ENCODE results near the gene TSEN54.

TSEN54 gene

GRCh38 chr17:75488693-75489510 is 27.4 kb upstream of the TSEN54 start:
- DNase-seq (ENCODE audit: low read depth in 2 of 2), result no peak

DNA sequence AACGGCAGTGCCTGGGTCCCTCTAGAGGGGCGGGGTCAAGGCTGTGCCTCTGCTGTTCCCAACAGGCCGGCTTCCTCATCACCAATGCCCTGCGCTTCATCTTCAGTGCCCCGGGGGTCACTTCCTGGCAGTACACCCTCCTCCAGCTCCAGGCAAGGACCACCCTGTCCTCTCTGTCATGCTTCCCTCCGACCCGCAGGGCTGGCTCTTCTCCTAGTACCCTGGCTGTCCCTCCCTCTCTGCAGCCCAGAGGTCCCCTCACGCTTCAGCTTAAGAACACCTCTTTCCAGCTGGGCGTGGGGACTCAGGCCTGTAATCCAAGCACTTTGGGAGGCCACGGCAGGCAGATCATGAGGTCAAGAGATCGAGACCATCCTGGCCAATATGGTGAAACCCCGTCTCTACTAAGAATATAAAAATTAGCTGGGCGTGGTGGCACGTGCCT is 26.8 kb upstream of the TSEN54 start:
- no peak for DNase-seq (ENCODE audit: low read depth in 2 of 2)

DNA sequence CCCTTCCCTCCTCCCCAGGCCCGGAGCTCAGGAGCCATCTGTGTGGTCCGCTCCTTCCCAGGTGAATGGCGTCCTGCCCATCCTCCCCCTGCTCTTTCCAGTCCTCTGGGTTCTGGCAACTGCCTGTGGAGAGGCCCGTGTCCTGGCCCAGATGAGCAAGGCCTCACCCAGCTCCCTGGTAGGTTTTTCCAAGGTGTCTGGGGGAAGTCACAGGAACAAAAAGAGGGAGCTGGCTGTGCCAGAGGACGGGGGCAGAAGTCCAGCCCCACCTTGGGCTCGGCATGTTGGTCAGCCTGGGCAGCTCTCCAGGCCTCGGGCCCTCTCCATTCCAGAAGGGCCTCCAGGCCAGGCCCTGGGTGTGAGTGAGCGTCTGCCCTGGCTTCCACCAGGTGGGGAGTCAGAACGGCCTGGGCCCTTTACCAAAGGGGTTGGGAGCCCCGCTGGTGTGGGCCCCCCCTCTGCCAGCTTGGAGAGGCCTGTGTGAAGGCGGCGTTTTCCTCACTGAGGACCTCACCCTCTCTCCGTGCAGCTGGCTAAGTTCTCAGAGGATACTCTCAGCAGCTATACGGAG is 26.1 kb upstream of the TSEN54 start:
- DNase-seq (ENCODE audit: low read depth in 2 of 2), result no peak

DNA sequence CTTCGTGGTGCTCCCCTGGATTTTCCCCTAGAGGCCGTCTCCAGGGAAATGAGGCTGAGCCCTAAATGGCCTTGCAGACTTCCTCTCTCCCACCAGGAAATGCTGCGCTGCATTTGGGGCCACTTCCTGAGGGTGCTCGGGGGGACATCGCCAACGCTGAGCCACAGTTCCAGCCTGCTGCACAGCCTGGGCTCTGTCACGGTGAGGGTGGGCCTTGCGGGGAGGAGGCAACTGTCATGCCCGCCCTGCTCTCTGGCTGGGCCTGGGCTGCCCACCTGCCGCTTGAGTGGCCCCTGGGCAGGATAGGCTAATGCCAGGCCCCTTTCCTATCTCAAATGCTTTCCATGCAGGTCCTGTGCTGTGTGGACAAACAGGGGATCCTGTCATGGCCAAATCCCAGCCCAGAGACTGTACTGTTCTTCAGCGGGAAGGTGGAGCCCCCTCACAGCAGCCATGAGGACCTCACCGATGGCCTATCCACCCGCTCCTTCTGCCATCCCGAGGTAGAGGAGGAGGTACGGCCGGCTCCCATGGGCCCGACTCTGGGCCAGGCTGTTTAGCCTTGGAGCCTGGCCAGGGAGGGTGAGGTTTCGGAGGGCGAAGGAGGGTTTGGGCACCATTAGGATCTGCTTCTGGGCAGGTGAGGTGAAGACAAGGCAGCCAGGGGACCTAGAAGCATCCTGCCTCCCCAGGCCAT is 25.2 kb upstream of the TSEN54 start:
- no peak for DNase-seq (ENCODE audit: low read depth in 2 of 2)

GRCh38 chr17:75491680-75492079 is 24.6 kb upstream of the TSEN54 start:
- no peak for DNase-seq (ENCODE audit: low read depth in 2 of 2)

GRCh38 chr17:75492555-75493168 is 23.7 kb upstream of the TSEN54 start:
- DNase-seq (ENCODE audit: low read depth in 2 of 2), result no peak

- DNase-seq (ENCODE audit: low read depth in 2 of 2), result no peak
Observed at GRCh38 chr17:75493476-75494129, 22.7 kb upstream of the TSEN54 start.

DNA sequence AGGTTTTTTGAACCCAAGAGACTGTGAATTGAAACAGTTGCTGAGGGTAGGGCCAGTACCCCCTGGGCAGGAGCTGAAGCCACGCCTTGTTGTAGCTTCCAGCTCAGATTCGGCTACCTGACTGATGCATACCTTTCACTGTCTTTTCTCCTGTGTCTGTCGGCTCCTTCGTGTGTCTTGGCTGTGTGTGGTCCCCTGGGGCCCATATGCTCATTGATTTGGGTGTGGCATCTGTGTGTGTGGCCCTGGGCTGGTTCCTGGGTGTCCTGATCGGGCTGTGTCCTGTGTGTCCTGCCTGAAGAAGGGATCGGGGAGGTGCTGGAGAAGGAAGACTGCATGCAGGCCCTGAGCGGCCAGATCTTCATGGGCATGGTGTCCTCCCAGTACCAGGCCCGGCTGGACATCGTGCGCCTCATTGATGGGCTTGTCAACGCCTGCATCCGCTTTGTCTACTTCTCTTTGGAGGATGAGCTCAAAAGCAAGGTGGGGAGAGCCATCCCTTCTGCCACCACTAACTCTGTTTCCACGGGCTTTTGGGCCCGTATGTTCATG is 21.9 kb upstream of the TSEN54 start:
- no peak for DNase-seq (ENCODE audit: low read depth in 2 of 2)

DNA sequence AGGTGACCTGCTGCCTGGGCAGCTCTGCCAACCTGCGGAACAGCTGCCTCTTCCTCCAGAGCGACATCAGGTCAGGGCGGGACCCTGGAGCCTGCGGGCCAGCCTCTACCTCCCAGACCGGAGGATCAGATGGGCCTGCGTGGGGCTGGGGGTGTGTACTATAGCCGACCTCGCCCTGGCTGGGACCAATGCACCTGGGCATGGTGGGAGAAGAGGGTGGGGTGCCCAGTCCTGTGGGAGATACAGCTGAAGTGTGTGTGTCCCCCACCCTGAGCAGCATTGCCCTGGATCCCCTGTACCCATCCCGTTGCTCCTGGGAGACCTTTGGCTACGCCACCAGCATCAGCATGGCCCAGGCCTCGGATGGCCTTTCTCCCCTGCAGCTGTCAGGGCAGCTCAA is 20.3 kb upstream of the TSEN54 start:
- DNase-seq (ENCODE audit: low read depth in 2 of 2), result no peak

DNA sequence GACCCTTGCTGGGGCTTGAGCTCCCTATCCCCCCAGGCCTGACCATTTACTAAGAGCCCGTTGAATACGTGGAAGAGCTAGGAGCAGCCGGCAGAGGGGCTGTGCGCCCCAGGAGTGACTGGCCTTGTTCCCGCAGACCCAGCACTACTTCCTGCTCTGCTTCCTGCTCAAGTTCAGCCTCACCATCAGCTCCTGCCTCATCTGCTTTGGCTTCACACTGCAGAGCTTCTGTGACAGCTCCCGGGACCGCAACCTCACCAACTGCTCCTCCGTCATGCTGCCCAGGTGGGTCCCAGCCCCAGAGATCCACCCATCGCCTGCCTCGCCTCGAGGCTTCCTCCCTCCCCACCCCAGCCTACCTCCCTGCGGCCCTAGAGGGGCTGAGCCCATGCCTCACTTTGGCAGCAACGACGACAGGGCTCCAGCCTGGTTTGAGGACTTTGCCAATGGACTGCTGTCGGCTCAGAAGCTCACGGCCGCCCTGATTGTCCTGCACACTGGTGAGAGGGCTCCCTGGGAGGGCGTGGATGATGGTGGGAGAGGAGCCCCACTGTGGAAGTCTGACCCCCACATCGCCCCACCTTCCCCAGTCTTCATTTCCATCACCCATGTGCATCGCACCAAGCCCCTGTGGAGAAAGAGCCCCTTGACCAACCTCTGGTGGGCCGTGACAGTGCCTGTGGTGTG is 18.1 kb upstream of the TSEN54 start:
- no peak for DNase-seq (ENCODE audit: low read depth in 2 of 2)

DNA sequence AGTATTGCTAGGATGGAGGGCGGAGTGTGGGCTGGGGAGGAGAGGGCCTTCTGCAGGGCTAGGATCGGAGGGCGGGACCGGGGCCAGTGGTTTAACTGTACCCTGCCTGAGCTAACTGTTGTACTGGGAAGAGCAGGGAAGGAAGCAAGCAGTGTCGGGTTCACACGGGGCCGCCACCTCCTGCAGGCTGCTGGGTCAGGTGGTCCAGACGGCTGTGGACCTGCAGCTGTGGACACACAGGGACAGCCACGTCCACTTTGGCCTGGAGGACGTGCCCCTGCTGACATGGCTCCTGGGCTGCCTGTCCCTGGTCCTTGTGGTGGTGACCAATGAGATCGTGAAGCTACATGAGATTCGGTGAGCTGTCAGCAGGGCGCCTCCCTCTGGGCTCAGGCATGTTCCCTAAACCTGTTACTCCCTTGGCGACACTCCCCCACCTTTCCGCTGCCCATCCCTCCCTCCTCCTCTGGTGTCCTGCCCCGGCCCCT is 17.6 kb upstream of the TSEN54 start:
- DNase-seq (ENCODE audit: low read depth in 2 of 2), result no peak

DNA sequence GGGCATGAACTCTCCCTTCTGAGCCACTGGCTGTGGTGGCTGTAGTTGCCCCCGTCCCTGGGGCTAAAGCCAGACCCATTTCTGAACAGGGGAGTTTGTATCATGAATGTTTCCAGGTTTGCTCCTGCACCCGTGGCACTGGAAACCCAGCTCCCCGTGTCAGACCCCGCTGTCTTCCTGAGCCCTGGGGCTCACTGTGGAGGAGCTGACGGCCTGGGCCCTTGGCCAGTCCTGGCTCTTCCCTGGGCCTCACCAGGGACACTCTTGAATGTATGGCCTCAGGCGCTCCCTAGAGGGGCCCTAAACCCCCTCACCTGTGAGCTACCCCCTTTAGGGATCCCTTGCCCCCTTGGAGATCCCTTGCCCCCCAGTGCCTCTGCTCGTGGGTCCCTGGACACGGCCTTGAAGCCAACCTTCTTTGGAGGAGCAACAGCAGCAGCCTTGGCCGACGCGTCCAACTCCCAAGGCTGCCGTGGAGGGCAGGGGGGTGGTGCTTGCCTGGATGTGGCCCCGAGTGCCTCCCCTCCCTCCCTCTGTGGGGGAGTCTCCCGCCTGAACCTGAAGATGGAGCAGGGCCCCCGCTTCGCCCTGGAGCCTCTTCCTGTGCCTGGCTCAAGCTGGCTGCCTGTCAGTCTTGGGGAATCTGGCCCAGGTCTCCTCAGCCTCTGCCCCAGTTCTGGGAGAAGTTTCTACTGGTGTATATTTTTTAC is 16.9 kb upstream of the TSEN54 start:
- DNase-seq (ENCODE audit: low read depth in 2 of 2), result no peak

DNA sequence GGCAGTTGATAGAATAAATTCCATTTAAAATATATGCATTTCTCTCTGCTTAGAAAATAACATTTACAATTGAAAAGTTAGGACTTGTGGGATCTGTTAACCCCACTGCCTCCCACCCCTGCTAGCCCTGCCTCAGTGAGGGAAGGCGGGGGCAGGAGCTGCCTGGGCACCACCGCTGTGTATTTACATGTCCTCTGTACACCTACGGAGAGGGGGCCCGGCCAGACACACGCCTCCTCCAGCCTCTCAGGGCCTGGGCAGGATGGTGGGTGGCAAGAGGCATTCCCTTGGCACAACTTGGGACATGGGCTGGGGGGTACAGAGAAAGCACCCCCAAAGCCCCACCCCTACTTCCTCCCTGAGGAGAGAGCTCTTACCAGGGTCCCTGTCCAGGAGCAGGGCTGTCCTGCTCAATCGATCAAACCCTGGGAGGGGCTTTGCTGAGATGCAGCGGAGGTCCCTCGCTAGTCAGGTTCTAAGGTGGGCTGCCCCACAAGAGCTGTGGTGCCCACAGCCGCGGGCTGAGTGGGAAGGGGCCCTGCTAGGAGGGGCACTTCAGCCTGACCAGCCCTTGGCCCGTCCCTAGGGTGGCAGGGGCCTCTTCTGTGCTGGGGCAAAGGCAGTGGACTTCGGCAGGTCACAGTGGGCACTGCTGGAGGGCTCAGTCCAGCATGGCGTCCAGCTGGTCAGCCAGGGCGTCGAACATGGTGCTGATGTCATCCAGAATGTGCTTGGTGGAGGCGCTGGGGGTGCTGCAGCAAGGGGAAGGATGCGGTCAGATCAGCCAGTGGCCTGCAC is 15.7 kb upstream of the TSEN54 start:
- no peak for DNase-seq (ENCODE audit: low read depth in 2 of 2)

DNA sequence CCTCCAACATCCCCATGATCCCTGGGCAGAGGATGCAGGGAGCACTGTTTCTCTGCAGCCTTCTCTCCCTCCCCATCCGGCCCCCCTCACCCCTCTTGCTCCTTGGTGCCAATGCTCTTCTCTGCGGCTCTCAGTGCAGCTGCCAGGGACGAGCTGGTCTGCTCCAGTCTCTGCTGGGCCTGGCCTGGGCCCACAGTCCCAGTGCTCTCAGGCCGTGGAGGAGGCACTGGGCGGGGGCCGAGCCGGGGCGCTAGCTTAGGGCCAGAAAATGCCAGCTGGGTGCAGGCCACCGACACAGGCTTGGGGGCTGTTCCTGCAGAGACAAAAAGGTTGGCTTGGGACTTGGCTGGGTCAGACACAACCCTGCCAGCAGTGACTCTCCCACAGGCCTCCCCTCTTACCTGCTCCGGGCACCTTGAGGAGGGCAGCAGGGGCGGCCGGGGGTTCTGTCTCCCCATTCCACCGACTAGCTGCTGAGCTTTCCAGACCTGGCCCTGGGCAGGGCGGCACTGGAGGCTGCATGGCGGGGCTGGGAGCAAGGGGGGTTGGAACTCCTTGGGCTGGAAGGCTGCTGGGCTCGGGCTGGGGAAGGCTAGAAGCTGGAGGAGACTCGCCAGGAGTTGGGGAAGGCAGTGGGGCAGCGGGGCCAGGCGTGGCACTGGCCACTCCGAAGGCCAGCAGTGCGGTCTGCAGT is 14.8 kb upstream of the TSEN54 start:
- no peak for DNase-seq (ENCODE audit: low read depth in 2 of 2)

DNA sequence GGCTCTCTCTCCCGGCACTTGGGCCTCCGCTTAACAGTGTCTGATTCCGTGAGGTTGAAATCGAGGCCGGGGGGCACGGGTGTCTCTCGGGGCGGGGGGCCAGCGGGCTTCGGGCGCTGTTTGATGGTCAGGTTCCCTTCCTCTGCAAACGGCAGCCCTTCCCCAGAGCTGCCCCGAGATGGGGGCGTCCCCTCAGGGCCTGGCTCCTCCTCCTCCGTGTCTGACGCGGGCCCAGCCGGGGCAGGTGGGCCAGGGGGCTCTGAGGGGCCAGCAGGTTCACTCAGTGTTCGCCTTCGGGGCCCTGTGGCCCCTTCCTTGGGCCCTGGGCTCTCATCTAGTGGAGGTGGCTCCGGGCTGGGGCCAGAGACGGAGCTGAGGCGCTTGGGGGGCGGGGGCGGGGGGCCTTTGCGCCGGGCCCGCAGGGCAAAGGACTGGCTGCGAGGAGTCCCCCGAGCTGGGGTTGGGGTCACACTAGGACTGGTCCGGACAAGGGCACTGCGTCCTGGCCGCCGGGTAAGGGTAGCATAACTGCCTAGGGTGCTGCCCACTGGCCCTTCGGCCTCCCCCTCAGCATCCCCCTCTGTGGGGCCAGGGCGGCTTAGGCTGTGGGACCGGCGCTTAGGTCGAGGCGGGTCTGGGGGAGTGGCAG is 14.1 kb upstream of the TSEN54 start:
- no peak for DNase-seq (ENCODE audit: low read depth in 2 of 2)

DNA sequence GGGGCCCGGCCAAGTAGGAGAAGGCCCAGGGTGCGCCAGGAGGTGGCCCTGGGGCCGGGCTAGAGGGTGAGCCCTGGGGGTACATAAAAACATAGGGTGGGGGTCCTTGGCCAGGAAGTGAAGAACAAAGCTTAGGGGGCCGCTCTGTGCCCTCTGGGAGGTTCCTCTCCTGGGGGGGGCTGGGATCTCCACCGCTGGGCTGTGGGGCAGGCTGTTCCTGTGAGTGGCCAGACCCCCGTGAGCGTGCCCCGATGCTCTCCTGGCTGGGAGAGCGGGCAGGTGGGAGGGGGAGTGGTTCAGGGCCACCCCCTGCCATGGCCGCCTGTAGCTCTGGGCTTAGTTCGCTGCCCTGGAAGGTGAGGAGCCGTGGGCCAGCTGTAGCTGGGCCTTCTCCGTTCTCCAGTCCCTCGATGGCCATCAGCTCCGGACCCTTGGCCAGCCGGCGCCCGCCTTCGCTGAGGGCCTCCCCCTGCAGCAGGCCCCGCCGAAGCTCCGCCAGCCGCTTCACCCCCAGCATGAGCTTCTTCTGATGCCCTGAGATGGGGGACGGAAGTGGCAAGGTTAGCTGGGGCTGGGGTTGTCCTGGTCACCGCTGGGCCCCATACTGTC is 13.5 kb upstream of the TSEN54 start:
- no peak for DNase-seq (ENCODE audit: low read depth in 2 of 2)

DNA sequence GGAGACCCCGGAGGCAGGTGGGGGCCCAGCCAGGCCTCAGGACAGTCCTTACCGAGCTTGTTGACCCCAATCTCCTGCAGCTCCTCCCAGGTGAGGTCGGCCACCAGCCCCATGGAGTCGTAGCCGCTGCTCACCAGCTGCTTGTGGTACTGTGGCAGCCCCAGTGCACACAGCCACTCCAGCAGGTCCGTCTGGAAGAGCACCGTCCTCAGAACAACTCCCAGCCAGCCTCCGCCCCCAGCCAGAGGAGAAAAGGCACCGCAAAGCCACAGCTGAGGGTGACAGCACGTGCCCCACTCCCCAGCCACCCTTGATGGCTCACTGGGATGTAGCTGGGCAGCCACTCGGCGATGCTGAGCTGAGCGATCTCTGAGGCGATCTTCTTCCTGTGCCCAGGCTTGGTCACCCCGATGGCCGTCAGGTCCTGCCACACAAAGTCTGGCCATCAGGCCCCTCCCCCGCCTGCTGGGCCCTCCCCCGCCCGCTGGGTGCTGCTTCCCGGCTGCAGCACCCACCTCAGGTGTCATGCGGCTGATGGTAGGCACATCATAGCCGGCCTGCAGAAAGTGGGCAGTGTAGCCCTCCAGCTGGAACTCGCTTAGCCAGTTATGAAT is 12.9 kb upstream of the TSEN54 start:
- no peak for DNase-seq (ENCODE audit: low read depth in 2 of 2)

DNA sequence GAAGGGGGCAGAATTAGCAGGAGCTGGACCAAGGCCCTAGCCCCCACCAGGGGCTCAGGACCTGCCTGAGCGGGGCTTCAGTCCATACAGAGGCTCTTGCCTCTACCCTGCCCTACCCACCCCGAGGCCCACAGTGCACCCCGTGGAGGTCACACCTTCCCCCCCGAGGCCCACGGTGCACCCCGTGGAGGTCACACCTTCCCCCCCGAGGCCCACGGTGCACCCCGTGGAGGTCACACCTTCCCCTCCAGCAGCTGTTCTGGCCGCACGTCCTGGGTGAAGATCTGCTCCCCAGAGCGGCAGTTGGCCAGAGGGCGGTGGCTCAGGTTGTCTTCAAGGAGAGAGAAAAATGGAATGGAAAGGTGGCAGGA is 12.4 kb upstream of the TSEN54 start:
- no peak for DNase-seq (ENCODE audit: low read depth in 2 of 2)

Data from stimulated activated CD4-positive, alpha-beta T cell treated with anti-CD3 and anti-CD28 coated beads, Interleukin-12 subunit alpha, Interleukin-12 subunit beta, amount 100 ng/mL, for 24 hours (primary cell).